DMS53 (cell line): ENCODE results near the gene BRAF.
"Not testable (repeated sequence)": the region's sequence is repeated elsewhere in the genome, so short reads cannot be mapped to it uniquely, and the experiment has no call there.

ENCODE experiments used
- DNase-seq: peaks from one replicate; lab custom pipeline; 2025; lab: John Stamatoyannopoulos, UW

Gene BRAF

DNA sequence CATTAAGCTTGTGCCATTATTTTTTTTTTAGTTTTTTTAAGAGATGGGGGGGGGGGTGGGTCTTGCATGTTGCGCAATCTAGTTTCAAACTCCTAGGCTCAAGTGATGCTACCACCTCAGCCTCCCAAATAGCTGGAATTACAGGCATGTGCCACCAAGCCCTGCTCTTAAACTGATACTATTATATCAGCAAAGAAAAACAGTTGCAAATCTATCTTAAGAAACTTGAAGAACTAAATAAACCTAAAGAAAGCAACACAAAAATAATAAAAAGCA, 47.5 kb downstream of the BRAF start:
- no peak for DNase-seq

DNA sequence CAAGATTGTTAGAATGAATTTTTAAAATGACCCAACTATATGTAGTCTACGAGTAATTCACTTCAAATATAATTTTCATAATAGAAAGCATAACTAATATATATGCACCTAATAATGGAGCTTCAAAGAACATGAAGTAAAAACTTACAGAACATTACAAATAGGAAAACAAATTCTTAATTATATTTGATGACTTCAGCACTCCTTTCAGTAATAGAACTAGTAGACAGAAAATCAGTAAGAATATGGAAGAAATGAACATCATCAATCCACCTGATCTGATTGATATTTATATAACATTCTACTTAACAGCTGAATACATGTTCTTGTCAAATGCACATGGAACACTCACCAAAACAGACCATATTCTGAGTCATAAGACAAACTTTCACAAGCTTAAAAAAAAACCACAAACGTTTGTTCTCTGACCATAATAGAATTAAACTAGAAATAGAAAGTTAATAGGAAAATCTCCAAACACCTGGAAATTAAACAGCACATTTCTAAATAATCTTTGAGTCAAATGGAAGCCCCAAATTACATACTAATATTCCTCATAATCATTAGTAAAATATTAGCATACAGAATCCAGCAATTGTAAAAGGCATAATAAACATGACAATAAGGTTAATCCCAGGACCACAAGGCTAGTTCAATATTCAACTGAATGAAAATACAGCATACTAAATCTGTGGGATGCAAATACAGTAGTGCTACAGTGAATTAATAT, 48.0 kb downstream of the BRAF start:
- peak; percentile 60 for DNase-seq

DNA sequence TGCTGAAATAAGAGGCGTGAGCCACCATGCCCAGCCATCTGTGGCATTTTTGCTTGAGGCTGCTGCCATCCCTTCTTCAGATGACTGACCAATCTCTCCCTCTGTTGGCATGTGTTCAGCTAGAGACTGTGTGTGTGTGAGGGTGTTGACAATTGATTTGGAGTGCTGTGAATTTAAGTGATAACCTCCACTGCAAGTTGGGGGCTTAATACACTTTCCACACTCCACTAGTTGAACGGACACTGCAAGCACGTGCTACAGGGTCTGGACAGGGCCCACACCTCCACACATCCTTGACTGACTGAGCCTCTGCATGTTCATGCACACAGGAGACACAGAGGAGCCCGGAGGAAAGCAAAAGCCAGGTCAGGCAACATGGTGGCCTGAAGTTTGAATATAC, 51.3 kb downstream of the BRAF start:
- no peak for DNase-seq

DNA sequence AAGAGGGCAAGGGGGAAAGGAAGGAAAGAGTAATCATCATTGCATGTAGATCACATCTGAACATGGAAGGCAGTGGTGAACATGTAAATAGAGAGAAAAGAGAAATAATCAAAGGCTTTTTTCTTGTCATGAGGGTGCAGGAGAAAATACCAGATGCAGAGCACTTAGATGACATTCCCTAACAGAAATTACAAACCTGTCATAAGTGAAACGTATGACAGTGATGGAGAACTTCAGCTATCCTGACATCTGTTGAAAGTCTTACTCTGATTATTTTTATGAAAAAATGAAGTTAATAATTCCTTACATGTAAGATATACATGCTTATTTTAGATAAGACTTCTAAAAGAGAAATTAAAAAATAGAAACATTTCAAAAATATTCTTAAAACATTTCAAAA, 54.7 kb downstream of the BRAF start:
- no peak for DNase-seq

DNA sequence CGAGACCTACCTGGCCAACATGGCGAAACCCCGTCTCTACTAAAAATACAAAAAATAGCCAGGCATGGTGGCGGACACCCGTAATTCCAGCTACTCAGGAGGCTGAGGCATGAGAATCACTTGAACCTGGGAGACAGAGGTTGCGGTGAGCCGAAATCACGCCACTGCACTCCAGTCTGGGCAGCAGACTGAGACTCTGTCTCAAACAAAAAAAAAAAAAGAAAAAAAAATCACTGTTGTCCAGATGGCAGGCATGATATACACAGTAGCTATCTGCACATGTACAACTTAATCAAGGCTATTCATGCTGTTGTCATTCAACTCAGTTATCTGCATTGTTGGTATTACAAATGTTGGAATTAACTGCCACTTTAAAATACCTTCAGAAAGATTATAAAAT, 55.3 kb downstream of the BRAF start:
- no peak for DNase-seq

DNA sequence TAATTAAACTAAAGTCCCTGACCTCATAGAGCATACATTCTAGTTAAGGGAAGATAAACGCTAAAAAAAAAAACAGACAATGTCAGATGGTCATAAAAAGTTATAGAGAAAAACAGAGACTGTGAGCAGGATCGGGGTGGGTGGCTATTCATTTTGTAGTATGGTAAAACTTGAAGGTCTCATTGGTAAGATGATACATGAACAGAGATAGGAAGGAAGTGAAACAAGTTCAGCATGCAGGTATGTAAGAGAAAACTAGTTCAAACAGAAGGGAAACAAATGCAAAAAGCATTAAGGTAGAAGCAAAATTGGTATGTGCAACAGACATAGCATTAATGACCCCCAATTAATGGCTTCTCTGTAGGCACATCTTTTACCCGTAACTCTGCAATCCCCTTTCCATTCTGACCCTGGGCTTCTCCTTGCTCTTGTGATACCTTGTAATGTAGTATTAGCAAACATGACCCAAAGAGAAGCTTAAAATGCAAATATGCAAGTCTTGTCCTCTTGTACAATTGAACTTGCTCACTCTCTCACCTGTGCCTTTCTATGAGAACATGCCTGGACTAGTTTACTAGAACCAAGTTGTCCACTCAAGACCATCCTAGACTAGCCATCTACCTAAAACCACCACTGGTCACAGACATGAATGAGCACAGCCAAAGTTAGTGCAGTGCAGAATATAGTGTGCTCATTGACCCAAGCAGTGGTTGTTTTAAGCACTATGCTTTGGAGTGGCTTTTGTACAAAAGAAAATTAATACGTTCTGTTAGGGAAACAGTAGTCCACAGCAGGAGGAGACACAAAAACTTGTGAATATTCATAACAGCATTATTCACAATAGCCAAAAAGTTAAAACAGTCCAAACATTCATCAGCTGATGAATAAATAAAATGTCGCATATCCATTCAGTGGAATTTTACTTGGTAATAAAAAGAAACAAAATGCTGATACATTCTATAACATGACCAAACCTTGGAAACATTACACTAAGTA, 57.0 kb downstream of the BRAF start:
- no peak for DNase-seq

DNA sequence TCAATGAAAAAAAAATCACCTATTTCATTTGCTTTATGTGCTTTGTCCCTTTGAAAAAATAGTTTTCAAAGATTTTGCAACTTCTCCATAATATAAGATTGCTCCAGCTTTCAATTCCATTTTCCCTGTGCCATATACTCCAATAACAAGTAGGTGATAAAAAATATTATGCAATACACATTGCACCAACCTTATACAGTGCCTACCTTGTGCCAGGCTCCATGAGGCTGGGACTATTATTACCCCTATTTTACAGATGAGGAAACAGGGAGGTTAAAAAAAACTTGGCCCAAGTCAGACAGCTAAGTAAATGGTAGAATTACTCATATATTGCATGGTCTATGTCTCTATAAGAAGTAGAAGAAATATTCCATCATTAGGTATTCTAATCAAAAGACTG, 57.8 kb downstream of the BRAF start:
- DNase-seq: no peak

DNA sequence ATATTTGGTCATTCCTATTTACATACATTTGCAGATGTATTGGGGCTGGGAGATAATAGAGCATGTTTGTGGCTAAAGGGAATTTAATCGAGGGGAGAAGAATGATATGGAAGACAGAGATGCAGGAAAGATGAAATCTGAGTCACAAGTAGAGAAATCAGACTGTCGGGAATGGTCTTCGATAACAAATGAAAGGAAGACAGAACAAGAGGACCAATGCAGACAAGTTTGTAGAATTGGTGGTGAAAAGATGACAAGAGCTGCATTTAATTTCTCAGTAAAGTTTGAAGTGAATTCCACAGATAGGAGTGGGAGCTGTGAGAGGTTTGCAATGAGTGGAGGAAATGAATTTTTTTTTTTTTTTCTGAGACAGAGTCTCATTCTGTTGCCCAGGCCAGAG, 60.0 kb downstream of the BRAF start:
- DNase-seq: no peak

DNA sequence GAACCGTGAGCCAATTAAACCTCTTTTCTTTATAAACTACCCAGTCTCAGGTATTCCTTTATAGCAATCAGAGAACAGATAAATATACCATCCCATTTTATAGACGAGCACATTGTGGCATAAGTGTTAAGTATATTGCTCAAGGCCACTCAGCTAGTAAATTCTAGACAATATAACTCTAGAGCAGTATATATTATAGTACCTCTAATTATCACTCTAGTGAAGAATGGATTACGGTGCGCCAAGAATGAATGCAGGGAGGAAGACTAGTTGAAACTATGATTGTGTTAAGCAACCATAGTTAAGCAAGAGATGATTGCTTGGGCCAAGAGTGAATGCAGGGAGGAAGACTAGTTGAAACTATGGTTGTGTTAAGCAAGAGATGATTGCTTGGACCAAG, 60.9 kb downstream of the BRAF start:
- no peak for DNase-seq

DNA sequence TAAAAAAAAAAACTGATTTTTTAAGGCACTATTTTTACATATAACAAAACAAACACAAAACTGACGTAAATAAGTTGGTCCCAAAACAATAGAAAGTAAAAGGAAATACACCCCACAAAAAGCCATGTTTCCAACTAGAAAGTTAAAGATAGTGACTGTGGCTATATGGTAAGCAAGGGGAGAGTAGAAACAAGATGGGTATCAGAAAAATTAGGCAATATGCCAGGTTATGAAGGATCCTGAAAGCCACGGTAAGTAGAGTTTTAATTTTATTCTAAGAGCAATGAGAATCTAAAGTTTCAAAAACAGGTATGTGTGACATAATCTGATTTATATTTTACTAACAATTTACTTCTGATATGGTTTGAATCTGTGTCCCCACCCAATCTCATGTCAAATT, 61.5 kb downstream of the BRAF start:
- DNase-seq: no peak

DNA sequence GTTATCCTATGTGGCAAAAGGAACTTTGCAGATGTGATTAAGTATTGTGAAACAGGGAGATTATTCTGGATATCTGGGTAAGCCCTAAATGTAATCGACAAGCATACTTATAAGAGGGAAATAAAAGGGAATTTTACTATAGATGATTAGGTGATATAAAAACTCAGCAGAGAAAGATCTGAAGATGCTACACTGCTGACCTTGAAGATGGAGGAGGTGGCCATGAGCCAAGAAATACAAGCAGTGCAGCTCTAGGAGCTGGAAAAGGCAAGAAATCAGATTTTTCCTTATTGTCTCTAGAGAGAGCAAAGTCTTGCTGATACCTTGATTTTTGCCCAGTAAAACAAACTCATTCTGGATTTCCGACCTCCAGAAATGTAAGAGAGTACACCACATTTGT, 67.7 kb downstream of the BRAF start:
- no peak for DNase-seq

DNA sequence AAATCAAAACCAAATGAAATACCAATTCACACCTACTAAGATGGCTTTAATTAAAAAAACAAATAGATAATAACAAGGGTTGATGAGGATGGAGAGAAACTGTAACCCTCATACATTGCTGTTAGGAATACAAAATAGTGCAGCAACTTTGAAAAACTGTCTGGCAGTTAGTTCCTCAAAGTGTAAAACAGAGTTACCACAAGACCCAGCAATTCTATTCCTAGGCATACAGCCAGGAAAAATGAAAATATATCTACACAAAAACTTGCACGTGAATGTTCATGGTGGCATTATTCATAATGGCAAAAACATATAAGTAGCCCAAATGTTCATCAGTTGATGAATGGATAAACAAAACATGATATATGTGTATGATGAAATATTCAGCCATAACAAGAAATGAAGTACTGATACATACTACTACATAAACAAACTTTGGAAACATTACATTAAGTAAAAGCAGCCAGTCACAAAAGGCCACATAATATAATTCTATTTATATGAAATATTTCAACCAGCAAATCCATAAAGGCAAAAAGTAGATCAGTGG, 83.5 kb downstream of the BRAF start:
- no peak for DNase-seq

DNA sequence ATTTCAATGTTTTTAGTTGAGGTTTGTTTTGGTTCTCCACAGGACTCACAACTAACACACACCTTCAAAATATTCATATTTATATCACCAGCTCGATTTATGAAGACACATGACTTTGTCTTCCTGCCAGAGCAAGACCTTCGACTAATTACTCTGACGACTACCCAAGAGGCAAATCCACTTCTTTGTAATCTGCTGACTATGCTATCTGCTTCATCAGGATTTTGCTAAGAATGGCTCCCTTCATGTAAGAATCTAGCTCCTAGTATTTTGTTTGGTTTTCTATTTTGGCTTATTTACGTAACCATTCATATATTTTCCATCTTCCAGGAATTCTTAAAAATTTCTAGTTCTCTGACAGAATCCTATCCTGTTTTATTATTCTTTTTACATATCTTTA, 93.0 kb downstream of the BRAF start:
- DNase-seq: no peak

DNA sequence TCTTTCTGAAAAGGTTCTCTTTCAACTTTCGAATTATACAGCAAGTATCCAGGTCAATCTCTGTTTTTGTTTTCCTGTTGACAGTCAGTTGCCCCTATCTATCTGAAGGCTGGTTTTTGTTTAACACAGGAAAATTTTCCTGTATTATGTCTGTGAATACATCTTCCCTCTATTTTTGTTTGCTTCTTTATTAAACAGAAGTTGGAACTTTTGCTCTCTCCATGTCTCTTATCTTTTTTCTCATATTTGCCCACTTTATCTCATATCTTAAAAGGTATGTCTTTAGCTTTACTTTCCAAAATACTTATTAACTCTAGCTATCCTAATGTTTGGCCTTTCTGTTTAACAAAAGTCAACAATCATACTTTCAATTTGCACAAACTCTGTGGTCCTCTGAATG, 95.0 kb downstream of the BRAF start:
- no peak for DNase-seq

DNA sequence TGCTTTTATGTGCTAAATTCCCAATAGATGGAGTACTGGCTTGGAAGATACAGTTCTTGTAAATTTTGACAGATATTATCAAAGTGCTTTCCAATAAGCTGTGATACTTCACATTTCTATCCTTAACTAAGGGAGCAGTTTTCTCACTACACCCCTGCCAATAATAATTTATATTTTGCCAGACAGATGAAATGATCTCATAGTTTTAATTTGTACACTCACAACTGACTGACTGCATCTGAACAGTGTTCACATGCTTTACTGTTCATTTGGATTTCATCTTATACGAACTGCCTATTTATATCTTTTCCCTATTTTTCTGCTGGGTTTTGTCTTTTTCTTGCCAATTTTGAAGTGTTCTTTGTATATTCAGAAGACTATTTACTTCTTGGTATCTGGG, 96.0 kb downstream of the BRAF start:
- DNase-seq: no peak

DNA sequence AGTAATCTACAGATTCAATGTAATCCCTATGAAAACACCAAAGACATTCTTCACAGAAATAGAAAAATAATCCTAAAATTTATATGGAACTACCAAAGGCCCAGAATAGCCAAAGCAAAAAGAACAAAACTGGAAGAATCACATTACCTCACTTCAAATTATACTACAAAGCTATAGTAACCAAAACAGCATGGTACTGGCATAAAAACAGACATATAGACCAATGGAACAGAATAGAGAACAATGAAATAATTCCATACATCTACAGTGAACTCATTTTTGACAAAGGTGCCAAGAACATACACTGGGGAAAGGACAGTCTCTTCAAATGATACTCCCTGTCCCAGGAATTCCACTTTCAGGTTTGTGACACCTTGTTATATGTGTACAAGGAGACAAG, 107.3 kb downstream of the BRAF start:
- not testable (repeated sequence) for DNase-seq

DNA sequence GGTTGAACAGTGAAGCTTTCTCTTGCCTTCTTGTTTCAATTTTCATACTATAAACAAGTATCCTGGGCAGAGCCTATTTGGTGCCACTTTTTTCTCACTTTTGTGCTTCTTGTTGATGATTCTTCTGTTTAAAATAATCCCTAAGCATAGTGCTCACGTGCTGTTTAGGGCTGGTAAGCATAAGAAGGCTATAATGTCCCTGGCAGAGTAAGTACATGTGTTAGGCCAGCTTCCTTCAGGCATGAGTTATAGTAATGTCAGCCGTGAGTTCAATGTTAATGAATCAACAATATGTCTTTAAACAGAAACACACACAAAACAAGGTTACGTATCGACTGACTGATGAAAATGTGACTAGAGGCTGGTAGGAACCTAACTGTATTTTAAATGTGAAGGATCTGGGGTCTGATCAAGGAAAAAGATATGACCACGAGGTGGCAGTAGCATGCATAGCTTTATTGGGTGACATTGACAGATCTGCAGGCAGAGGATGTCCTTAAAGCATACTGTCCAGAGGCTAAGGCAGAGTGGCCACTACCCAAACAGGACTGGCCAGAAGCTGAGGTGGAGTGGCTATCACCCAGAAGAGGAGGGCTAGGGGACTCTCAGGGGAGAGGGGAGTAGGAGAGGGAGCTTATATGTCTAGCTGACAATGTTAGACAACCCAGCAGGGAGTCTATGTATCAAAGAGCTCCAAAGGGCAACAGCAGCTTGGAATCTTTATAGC, 113.7 kb downstream of the BRAF start:
- peak; percentile 90 for DNase-seq

DNA sequence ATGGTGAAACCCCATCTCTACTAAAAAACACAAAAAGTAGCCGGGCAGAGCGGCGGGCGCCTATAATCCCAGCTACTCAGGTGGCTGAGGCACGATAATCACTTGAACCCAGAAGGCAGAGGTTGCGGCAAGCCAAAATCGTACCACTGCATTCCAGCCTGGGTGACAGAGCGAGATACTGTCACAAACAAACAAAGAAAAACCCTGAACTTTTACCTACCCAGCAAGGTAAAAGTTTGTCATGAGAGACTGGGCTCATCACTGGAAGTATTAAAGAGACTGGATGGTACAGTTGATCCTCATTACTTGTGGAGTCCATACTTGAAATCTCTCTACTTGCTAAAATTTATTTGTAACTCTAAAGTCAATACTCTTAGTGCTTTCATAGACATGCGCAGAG, 114.3 kb downstream of the BRAF start:
- DNase-seq: no peak

DNA sequence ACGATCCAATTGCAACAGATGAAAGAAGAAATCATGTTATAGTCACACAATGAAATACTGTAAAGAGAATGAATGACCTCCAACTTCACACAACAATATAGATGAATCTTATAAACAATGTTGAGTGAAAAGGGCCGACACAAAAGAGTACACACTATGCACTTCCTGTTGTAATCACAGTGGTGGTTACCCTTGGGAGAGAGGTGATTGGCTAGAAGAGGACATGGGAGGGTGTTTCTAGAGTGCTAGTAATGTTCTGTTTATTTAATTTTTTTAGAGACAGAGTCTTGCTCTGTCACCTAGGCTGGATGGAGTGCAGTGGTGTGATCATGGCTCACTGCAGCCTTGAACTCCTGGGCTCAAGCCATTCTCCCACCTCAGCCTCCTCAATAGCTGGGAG, 145.8 kb downstream of the BRAF start:
- no peak for DNase-seq

DNA sequence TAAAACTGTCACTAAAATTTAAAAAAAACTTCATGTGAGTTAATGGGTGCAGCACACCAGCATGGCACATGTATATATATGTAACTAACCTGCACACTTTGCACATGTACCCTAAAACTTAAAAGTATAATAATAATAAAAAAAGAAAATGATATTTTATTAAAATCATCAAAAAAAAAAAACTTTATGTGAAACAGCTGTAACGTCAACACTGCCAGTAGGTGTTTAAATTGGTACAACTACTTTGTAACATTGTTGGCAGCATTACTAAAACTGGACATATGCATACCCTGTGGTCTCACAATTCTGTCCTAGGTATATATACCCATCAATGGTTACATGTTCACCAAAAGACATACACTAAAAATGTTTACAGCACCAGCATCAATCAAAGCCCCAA, 146.2 kb downstream of the BRAF start:
- no peak for DNase-seq

DNA sequence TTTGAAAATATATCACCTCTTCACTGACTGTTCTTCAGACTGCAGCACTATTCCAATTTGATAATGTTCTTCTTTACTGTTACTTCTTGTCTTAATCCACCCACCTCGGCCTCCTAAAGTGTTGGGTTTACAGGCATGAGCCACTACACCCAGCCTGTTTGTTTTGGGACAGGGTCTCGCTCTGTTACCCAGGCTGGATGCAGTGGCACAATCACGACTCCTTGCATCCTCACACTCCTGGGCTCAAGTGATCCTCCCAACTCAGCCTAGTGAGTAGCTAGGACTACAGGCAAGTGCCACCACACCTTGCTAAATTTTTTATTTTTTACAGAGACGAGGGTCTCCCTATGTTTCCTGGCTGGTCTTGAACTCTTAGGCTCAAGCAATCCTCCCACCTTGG, 150.4 kb downstream of the BRAF start:
- DNase-seq: no peak

DNA sequence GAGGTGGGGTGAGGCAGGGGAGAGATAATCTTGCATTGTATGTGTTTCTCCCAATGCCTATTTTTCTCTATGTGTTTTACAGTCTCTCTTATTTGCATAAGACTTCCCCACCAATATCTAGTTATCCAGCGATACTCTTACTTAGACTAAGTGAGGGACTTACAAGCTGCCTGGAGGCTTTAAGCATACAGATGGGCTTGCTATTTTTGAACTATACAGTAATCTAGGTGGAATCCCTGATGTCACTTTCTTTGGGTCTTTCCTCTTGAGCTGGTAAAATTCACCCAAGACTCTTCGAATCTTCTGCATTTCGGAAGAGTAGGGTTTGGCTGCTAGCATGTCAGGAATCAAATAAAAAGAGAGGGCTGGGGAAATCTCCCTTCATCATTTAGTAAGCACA, 151.6 kb downstream of the BRAF start:
- no peak for DNase-seq

DNA sequence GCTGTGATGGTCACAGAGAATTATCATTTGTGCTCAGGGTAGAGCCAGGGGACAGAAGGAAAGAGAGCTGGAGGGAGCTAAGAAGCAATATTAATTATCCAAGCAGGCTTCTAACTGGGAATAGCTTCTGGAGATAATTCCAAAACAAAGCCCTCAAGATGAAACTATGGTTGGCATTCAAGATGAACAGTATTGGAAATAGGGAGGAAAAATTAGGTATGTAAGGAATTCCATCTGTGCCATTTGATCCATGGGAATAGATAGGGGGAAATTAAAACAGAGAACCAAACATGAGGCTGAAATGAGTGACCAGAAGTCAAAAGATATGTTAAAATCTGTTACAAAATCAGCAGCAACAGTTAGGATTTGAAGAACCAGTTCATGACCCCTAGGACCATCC, 152.9 kb downstream of the BRAF start:
- no peak for DNase-seq
